OCI-LY3 (cell line): ENCODE data around the gene CCM2.

Experiments
- CTCF ChIP-seq: fragments of 200-600, 300-600 bp; sonication (generic); IDR thresholded peaks from 2 replicates; pipeline ENCODE4 v1.5.1; 2014; ENCODE audit warnings: antibody characterized with exemption, low read length, low read depth
- EZH2phosphoT487 ChIP-seq: fragments of 200-600 bp; shearing (Covaris generic); IDR thresholded peaks from 2 replicates; pipeline ENCODE4 v1.6.1; 2018; ENCODE audit warnings: antibody characterized with exemption, mixed run types, low read depth

- TF ChIP-seq CTCF (no peak), EZH2phosphoT487 (no peak)
These were observed 44.3 kb downstream of the CCM2 start for GRCh38 chr7:45044338-45044737.
